Measurements from ENCODE around the gene CDYL.
"Not testable (repeated sequence)": the region's sequence is repeated elsewhere in the genome, so short reads cannot be mapped to it uniquely, and the experiment has no call there.

The CDYL gene

DNA sequence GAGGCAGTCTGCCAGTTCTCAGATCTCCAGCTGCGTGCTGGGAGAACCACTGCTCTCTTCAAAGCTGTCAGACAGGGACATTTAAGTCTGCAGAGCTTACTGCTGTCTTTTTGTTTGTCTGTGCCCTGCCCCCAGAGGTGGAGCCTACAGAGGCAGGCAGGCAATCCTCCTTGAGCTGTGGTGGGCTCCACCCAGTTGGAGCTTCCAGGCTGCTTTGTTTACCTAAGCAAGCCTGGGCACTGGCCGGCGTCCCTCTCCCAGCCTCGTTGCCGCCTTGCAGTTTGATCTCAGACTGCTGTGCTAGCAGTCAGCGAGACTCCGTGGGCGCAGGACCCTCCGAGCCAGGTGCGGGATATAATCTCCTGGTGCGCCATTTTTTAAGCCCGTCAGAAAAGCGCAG, 59.3 kb downstream of the CDYL start:
- not testable (repeated sequence) for DNase-seq

DNA sequence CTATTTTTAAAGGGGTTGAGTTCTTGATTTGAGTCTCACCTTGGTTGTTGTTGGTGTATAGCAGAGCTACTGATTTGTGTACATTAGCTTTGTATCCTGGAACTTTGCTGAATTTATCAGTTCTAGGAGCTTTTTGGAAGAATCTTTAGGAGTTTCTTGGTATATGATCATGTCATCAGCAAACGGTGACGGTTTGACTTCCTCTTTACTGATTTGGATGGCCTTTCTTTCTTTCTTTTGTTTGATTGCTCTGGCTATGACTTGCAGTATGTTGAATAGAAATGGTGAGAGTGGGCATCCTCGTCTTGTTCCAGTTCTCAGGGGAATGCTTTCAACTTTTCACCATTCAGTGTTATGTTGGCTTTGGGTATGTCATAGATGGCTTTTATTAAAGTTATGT, 64.0 kb downstream of the CDYL start:
- DNase-seq, result no peak

DNA sequence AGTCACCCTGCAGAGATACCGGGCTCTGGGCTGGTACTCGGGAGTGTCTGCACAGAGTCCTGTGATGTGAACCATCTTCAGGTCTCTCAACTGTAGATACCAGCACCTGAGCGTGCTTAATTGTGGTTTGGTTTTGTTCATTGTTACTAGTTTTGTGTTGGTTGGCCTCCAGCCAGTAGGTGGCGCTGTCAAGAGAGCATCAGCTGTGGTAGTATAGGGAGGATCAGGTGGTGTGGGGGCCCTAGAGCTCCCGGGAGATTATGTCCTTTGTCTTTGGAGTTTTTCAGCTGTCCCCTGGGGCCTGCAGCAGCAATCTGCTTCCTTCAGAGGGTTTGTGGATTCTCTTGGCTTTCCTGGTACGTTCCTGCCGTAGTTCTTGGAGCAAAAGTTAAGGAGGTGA, 67.9 kb downstream of the CDYL start:
- DNase-seq, result no peak

DNA sequence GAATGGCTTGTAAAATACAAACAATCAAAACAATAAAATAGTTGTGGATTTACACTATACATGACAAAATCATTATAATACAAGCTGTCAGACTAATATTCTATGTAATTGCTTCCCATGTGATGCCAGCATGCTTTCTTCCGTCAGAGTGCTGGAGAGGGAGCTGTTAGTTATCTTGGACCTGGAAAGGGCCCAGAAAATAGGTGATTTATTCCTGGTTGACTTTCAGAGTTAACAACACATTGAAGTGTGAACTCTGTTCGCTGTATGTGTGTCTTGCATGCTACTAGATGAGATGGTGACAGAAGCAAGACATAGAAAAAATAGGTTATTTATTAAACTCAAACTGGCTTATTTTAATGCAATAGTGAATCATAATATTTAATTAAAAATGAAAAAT, 70.2 kb downstream of the CDYL start:
- no peak for DNase-seq

GRCh38 chr6:4848382-4849068, 72.3 kb downstream of the CDYL start:
- DNase-seq, result no peak

DNA sequence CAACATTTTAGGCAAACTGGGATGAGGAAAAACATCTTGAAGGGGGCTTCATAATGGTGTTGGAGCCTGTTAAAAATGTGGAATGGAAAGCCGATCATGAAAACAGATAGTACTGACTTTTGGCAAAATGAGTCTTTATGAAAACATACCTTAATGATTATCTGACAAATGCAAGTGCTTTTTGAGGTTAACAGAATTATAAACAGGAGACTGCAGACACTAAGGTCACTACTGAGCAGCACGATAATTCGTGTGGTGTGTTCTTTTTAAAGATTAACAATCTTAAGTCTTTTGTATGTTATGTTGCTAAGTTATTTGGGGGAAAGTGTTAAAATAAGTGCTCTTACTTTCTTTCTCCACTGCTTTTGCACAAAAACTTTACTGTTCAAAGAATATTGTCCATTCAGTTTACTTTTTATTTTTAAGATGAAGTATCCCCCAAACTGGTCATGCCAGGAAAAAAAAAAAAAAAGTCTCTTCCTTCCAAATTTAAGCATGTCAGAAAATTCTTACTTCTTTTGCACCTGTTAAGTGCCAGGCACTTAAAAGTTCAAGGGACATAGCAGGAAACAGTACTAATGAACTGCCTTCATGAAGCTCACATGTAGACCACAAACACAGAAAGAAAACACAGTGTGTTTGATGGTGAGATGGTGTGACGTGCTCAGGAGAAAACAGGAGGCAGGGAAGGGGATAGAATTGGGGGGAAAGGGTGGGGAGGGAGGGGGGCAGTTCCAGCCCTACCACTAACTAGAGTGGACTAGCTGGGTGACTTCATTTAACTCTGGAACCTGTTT, 73.2 kb downstream of the CDYL start:
- DNase-seq, result no peak

GRCh38 chr6:4851035-4851434, 74.8 kb downstream of the CDYL start:
- DNase-seq, result no peak

- not testable (repeated sequence) for DNase-seq
Observed at GRCh38 chr6:4852186-4852585, 76.0 kb downstream of the CDYL start.

DNA sequence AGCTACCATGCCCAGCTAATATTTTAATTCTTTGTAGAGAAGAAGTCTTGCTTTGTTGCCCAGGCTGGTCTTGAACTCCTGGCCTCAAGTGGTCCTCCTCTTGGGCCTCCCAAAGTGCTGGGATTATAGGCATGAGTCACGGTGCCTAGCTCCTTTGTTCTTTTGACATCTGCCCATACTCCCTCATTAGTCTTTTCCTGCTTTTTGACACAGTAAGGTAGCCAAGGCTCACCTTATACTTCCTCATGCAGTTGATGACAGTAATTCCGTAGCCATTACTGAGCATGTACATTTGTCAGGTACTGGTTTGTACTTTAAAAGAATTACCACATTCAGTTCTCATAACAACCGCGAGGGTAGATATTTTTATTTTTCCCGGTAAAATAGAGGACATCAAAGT, 76.7 kb downstream of the CDYL start:
- DNase-seq, result no peak

- DNase-seq, result no peak
Observed at GRCh38 chr6:4853349-4853748, 77.1 kb downstream of the CDYL start.

GRCh38 chr6:4853782-4854511, 77.7 kb downstream of the CDYL start:
- peak in 26 of 56 donors; percentile 2 to 71 (median 36) for DNase-seq

- no peak for DNase-seq
Observed at GRCh38 chr6:4856785-4857184, 80.6 kb downstream of the CDYL start.

DNA sequence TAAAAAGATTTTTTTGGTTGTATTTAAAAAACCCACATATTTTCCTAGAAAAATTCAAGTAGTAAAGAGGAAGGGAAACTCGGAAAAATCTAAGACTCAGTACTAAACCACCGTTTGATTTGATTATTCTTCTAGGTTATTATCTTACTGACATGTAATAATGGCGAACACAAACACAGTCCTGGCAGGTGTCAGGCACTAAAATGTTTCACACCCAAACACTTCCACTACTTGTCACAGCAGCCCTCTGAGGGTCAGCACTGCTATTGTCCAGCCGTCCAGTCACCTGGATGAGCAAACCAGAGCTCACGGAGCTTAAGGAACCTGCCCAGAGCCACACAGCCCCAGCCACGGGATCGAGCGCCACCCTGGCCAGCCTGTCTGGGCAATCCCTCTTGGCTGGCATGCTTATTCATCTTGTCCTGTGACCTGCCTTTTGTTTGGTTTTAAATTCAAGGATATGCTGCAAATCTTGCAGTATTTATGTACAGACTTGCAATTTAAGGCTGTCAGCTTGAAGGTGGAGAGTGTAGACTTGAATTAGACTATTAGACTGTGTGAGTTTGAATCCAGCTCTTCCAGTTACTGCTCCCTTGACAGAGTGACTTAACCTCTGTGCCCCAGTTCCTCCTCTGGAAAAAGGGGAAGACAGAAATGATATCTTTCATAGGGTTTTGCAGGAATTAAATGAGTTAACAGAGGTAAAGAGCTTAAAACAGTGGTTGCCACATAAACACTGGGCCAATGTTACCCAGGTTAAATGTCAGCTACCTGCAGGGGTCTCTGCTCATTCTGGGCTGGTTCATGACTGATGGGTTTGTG, 82.2 kb downstream of the CDYL start:
- DNase-seq, result no peak

- DNase-seq, result no peak
Observed at GRCh38 chr6:4860387-4860786, 84.2 kb downstream of the CDYL start.

GRCh38 chr6:4861564-4861963, 85.4 kb downstream of the CDYL start:
- no peak for DNase-seq

DNA sequence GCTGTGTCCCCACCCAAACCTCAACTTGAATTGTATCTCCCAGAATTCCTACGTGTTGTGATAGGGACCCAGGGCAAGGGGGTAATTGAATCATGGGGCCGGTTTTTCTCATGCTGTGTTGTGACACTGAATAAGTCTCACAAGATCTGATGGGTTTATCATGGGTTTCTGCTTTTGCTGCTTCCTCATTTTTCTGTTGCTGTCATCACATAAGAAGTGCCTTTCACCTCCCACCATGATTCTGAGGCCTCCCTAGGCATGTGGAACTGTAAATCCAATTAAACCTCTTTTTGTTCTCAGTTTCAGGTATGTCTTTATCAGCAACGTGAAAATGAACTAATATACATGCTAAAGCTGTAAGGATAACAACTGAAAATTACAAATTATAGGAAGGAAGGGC, 88.3 kb downstream of the CDYL start:
- no peak for DNase-seq

- DNase-seq, result not testable (repeated sequence)
Observed at GRCh38 chr6:4865006-4865405, 88.8 kb downstream of the CDYL start.

DNA sequence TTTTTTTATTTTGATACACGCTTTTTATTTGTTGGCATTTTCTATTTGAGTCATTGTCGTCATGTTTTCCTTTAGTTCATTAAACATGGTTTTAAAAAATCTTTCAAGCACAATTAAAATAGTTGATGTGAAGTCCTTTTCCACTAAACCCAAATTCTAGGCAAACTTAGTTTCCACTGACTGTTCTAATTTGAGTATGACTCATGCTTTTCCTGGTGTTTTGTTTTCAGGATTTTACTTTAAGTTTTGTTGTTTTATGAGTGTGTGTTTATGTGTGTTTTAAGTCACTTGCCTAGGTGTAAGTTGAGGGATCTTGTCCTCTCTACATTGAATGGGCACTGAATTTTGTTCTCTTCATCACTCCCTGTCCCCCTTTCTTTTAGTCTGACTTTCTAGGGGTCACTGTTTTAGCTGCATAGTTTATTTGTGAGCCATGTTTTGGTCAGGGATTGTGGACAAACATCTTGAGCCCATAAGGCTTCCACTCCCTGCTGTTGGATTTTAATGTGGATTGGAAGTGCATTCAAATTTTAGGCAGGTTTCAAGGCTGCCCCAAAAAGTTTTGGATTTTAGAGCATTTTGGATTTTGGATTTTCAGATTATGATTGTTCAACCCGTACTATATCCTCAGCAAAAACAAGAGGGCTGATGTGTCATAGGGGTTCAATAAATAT, 94.8 kb downstream of the CDYL start:
- DNase-seq, result no peak

DNA sequence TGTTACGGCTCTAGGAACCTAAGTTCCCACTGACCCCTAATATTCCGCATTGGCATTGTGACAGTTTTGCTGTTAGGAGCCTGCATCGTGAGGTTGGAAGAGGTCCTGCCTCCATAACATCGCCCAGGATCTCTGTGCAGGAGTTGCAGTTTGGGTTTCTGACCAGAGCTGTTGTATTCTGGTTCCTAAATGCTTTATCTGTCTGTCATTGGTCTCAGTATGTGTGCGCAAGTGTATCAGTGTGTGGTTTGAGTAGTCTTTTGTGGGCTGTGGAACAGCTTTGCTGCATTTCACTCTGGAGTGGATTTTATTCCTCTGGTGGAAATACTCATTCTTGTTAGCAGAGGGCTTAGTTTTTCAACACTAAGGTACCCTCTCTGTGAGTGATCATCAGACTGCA, 95.6 kb downstream of the CDYL start:
- no peak for DNase-seq

GRCh38 chr6:4872841-4873240, 96.6 kb downstream of the CDYL start:
- no peak for DNase-seq

DNA sequence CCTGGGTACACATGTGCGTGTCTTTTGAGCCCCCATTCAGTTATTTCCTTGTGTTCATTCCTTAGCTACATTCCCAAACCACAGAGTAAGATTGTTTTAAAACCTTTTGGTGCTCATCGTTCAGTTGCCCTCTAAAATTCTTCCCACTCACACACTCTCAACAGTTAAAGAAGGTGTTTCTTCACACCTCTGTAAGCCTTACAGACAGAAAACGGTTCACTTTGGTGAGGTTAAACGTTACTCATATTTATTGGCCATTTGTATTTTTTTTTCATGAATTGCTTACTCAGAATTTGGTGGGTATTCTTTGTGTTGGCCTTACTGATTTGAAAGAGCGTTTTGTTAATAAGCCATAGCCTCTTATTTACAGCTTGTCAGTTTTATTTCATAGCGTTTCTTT, 97.7 kb downstream of the CDYL start:
- no peak for DNase-seq
